HG02884 (cell line): ENCODE measurements around the gene TGDS.
"Not testable (repeated sequence)": the region's sequence is repeated elsewhere in the genome, so short reads cannot be mapped to it uniquely, and the experiment has no call there.

Experiments used
- ATAC-seq: cut with Tn5 transposase; IDR thresholded peaks from one replicate; pipeline ENCODE4 v1.9.1; 2021; ENCODE audit warnings: mild to moderate bottlenecking, moderate library complexity; ENCODE audit not compliant: unreplicated experiment

Gene TGDS

GRCh38 chr13:94595950-94596574 is at the start of gene TGDS:
Gene TGDS (minus strand): TSS chr13:94596152. CDS start chr13:94596136, 16 bp downstream.
- peak; percentile 93 for ATAC-seq

GRCh38 chr13:94641409-94641941 is 45.5 kb upstream of the TGDS start:
- ATAC-seq: no peak

GRCh38 chr13:94640721-94641120 is 44.8 kb upstream of the TGDS start:
- no peak for ATAC-seq

- ATAC-seq: not testable (repeated sequence)
Observed at GRCh38 chr13:94637677-94638076, 41.7 kb upstream of the TGDS start.

GRCh38 chr13:94636942-94637578 is 41.1 kb upstream of the TGDS start:
- ATAC-seq: no peak

GRCh38 chr13:94636096-94636495 is 40.1 kb upstream of the TGDS start:
- not testable (repeated sequence) for ATAC-seq

GRCh38 chr13:94632226-94632980 is 36.5 kb upstream of the TGDS start:
- ATAC-seq: no peak

- ATAC-seq: no peak
Observed at GRCh38 chr13:94630858-94631257, 34.9 kb upstream of the TGDS start.

GRCh38 chr13:94623316-94623715 is 27.4 kb upstream of the TGDS start:
- no peak for ATAC-seq

GRCh38 chr13:94622344-94622743 is 26.4 kb upstream of the TGDS start:
- ATAC-seq: no peak

GRCh38 chr13:94620286-94620896 is 24.4 kb upstream of the TGDS start:
- peak; percentile 76 for ATAC-seq

GRCh38 chr13:94617389-94618000 is 21.5 kb upstream of the TGDS start:
- no peak for ATAC-seq

- ATAC-seq: no peak
Observed at GRCh38 chr13:94613051-94613450, 17.1 kb upstream of the TGDS start.

- ATAC-seq: no peak
Observed at GRCh38 chr13:94612050-94612449, 16.1 kb upstream of the TGDS start.

- no peak for ATAC-seq
Observed at GRCh38 chr13:94610475-94610874, 14.5 kb upstream of the TGDS start.

GRCh38 chr13:94609196-94609595 is 13.2 kb upstream of the TGDS start:
- no peak for ATAC-seq

GRCh38 chr13:94608586-94608985 is 12.6 kb upstream of the TGDS start:
- ATAC-seq: no peak

GRCh38 chr13:94607939-94608338 is 12.0 kb upstream of the TGDS start:
- ATAC-seq: no peak

- ATAC-seq: no peak
Observed at GRCh38 chr13:94607056-94607455, 11.1 kb upstream of the TGDS start.

GRCh38 chr13:94602467-94602866 is 6.5 kb upstream of the TGDS start:
- ATAC-seq: no peak
